Measurements from ENCODE around the gene KDF1. TPM values are rescaled to one million over a fixed set of nuclear protein-coding genes. Genes with fewer than 3 reads are reported as not detected.
A peak's percentile ranks its signal among the peaks of the same experiment; 100 is the strongest.

The KDF1 gene
- total and polyA plus RNA-seq, 2 of the 13 experiments (the other 11 are each of a cell fraction or from before 2014, with no cell fraction given): 1.9 to 4.9 TPM

GRCh38 chr1:26994020-26994786 is 33.9 kb upstream of the KDF1 start (continued):
- TF ChIP-seq ZNF431 (CRISPR knock-in tag; IDR thresholded peaks at IDR 0.05; ENCODE audit: borderline replicate concordance, low read depth): peak; percentile 17; the same call in 1 of the 2 replicates
- no peak for TF ChIP-seq LBX2 (CRISPR knock-in tag; IDR thresholded peaks at IDR 0.05; ENCODE audit: borderline replicate concordance)
- TF ChIP-seq ZNF558 (CRISPR knock-in tag; IDR thresholded peaks at IDR 0.05; ENCODE audit: borderline replicate concordance): peak; percentile 60; the same call in 1 of the 2 replicates
- no peak for TF ChIP-seq TBX3 (IDR thresholded peaks at IDR 0.05; ENCODE audit: borderline replicate concordance)
- TF ChIP-seq ZFY (CRISPR knock-in tag; IDR thresholded peaks at IDR 0.05): 0 out of 2 replicates have a peak, but pooled peaks have one; percentile 36
- TF ChIP-seq ZNF704 (CRISPR knock-in tag; IDR thresholded peaks at IDR 0.05; ENCODE audit: borderline replicate concordance): no peak
- TF ChIP-seq ZNF138 (CRISPR knock-in tag; IDR thresholded peaks at IDR 0.05; ENCODE audit: low read depth): no peak
- peak; percentile 79 for TF ChIP-seq RBFOX2 (IDR thresholded peaks at IDR 0.05; ENCODE audit: low read depth, low read length)
- TF ChIP-seq SRSF1 (optimal IDR thresholded peaks at IDR 0.05; ENCODE audit: low read depth, low read length): peak; percentile 50
- no peak for TF ChIP-seq ZBTB14 (CRISPR knock-in tag; IDR thresholded peaks at IDR 0.05)
- no peak for TF ChIP-seq DBP (CRISPR knock-in tag; IDR thresholded peaks at IDR 0.05; ENCODE audit: not compliant biosample characterization)
- 0 out of 2 replicates have a peak, but pooled peaks have one; percentile 2 for TF ChIP-seq SSRP1 (CRISPR knock-in tag; IDR thresholded peaks at IDR 0.05)
- TF ChIP-seq ZNF879 (CRISPR knock-in tag; IDR thresholded peaks at IDR 0.05): 0 out of 2 replicates have a peak, but pooled peaks have one; percentile 7
- no peak for TF ChIP-seq ELF1 (CRISPR knock-in tag; IDR thresholded peaks at IDR 0.05)
- no peak for TF ChIP-seq ATF7 (IDR thresholded peaks at IDR 0.05)
- no peak for TF ChIP-seq ATF7 (CRISPR knock-in tag; IDR thresholded peaks at IDR 0.05)
- no peak for TF ChIP-seq ZNF770 (CRISPR knock-in tag; IDR thresholded peaks at IDR 0.05)
- TF ChIP-seq KDM2A (CRISPR knock-in tag; IDR thresholded peaks at IDR 0.05; ENCODE audit: borderline replicate concordance, low read depth): peak; percentile 14; the same call in 1 of the 2 replicates
- 0 out of 2 replicates have a peak, but pooled peaks have one; percentile 3 for TF ChIP-seq MAX (IDR thresholded peaks at IDR 0.05)
- TF ChIP-seq MTA1 (CRISPR knock-in tag; IDR thresholded peaks at IDR 0.05; ENCODE audit: borderline replicate concordance): no peak
- TF ChIP-seq KLF16 (CRISPR knock-in tag; IDR thresholded peaks at IDR 0.05): no peak
- peak; percentile 94 for TF ChIP-seq AGO2 (optimal IDR thresholded peaks at IDR 0.05; ENCODE audit: low read depth, low read length)
- no peak for TF ChIP-seq ZNF234 (CRISPR knock-in tag; conservative IDR thresholded peaks at IDR 0.05)
- TF ChIP-seq TAF15 (IDR thresholded peaks at IDR 0.05; ENCODE audit: low read depth, low read length, poor library complexity, severe bottlenecking): peak; percentile 41
